GM21381 (cell line): ENCODE results near the gene HELZ.
"Not testable (repeated sequence)": the region's sequence is repeated elsewhere in the genome, so short reads cannot be mapped to it uniquely, and the experiment has no call there.

Experiments used
- ATAC-seq: cut with Tn5 transposase; IDR thresholded peaks from one replicate; pipeline ENCODE4 v1.9.1; 2021; ENCODE audit warnings: mild to moderate bottlenecking, moderate library complexity; ENCODE audit not compliant: unreplicated experiment

The HELZ gene

GRCh38 chr17:67271187-67271586 lies 26.2 kb upstream of the HELZ start:
- not testable (repeated sequence) for ATAC-seq

- ATAC-seq = no peak
Measured at GRCh38 chr17:67270416-67270815, 25.4 kb upstream of the HELZ start.

GRCh38 chr17:67266496-67266895 lies 21.5 kb upstream of the HELZ start:
- no peak for ATAC-seq

- ATAC-seq = no peak
Measured at GRCh38 chr17:67265436-67266019, 20.5 kb upstream of the HELZ start.

GRCh38 chr17:67262435-67263117 lies 17.6 kb upstream of the HELZ start:
- no peak for ATAC-seq

- ATAC-seq = no peak
Measured at GRCh38 chr17:67260170-67260987, 15.4 kb upstream of the HELZ start.

- ATAC-seq = no peak
Measured at GRCh38 chr17:67258821-67259468, 13.9 kb upstream of the HELZ start.

- no peak for ATAC-seq
Measured at GRCh38 chr17:67256075-67256732, 11.2 kb upstream of the HELZ start.

GRCh38 chr17:67253384-67253783 lies 8.4 kb upstream of the HELZ start:
- no peak for ATAC-seq

GRCh38 chr17:67251586-67251985 lies 6.6 kb upstream of the HELZ start:
- ATAC-seq = not testable (repeated sequence)

- ATAC-seq = no peak
Measured at GRCh38 chr17:67248291-67248690, 3.3 kb upstream of the HELZ start.

GRCh38 chr17:67247416-67247900 lies 2.5 kb upstream of the HELZ start:
- no peak for ATAC-seq

- ATAC-seq = peak; percentile 66
Measured at GRCh38 chr17:67246653-67247415, 1.8 kb upstream of the HELZ start.

GRCh38 chr17:67246403-67246652 lies 1.3 kb upstream of the HELZ start:
- ATAC-seq = no peak

GRCh38 chr17:67245694-67246402 lies 852 bp upstream of the HELZ start:
- no peak for ATAC-seq

GRCh38 chr17:67244431-67245072 lies 444 bp downstream of the HELZ start:
- peak; percentile 18 for ATAC-seq

- ATAC-seq = no peak
Measured at GRCh38 chr17:67243284-67243683, 1.7 kb downstream of the HELZ start.

- ATAC-seq = no peak
Measured at GRCh38 chr17:67241719-67242341, 3.2 kb downstream of the HELZ start.

GRCh38 chr17:67239597-67239996 lies 5.4 kb downstream of the HELZ start:
- no peak for ATAC-seq
